Amniotic epithelial cell (primary cell): ENCODE results near the gene PCSK9.
"Not testable (repeated sequence)": the region's sequence is repeated elsewhere in the genome, so short reads cannot be mapped to it uniquely, and the experiment has no call there.

Experiments used
- DNase-seq: peaks from one replicate; pipeline ENCODE4 v3.0.0-alpha.2; 2010; ENCODE audit warnings: low read depth

Gene PCSK9

DNA sequence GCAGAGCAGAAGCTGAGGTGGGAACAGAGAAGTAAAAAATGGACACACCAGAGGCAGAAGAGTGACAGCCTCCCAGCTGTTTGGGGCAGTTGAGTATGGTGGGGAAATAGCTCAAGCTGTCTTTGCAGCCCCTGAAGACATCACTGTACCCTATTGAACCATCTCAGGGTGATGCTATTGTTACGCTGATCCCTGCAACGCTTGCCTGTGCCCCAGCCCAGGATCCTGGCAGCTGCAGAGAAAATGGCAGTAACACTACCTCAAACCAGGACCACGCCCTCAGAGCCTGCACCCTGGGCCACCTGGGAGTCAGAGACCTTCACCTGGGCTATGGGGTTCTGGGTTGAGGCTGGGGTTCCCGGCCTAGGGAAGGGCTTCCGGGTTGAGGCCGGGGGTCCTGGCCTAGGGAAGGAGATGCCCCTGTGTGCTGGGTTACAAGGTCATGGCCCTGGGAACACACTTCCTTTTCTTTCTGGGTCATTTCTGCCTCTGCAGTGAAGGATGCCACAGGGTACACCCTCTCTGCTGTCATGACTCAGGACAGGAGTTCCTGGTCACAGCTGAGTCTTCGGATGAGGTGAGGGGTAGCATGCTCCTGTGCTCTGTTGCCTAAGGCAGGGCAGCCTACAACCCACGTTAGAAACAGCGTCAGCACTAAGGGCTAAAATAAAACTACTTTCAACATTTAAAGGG is 29.0 kb upstream of the PCSK9 start:
- DNase-seq: no peak

DNA sequence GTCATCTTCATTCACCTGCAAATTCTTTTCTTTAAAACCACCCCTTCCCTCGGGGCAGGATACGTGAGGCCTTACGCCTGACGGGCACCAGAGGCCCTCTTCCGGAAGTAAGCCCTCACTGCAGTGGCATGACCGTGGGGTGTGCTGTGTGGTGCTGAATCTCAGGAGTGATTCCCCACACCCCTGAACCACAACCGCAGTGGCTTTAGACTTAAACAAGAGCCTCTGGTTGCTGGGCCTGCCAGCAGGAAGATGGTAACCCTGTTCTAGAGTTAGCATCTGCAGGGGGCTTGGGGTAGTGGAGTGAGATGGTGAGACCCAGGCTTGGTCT is 28.5 kb upstream of the PCSK9 start:
- no peak for DNase-seq

DNA sequence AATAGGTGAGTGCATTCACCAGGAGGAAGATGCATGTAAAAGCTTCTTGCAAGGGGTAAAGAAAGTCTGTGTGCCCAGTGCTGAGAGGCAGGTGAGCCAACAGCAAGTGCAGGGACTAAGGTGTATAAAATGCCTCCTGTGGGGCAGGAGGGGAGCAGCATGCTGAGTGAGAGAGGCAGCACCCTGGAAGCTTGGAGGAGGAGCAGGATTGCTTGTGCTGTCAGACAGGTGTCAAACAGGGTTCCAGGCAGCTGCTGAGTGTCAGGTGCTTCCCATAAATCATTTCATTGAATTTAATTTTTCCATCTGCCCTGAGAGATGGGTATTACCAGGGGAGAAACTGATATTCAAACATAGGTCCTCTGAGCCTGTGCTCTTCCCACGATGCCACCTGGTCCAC is 26.7 kb upstream of the PCSK9 start:
- no peak for DNase-seq

DNA sequence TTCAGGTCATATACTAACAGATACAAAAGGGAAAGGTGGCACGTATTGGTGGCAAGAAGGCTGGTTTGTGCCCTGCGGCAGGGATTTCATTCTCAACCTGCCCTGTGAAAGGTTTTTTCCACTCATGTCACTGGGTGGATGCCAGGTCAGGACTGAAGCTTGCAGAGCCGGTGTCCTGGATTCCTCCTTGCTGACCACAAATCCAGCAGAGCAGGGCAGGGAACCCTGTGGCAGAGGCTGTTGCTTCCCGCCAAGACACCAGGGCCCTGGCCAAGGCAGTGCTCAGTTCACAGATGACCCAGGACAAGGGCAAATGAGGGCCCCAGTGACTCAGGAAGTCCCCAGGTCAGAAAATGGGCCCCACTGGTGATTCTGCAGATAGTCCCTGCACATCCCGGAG is 24.2 kb upstream of the PCSK9 start:
- peak; percentile 11 for DNase-seq

DNA sequence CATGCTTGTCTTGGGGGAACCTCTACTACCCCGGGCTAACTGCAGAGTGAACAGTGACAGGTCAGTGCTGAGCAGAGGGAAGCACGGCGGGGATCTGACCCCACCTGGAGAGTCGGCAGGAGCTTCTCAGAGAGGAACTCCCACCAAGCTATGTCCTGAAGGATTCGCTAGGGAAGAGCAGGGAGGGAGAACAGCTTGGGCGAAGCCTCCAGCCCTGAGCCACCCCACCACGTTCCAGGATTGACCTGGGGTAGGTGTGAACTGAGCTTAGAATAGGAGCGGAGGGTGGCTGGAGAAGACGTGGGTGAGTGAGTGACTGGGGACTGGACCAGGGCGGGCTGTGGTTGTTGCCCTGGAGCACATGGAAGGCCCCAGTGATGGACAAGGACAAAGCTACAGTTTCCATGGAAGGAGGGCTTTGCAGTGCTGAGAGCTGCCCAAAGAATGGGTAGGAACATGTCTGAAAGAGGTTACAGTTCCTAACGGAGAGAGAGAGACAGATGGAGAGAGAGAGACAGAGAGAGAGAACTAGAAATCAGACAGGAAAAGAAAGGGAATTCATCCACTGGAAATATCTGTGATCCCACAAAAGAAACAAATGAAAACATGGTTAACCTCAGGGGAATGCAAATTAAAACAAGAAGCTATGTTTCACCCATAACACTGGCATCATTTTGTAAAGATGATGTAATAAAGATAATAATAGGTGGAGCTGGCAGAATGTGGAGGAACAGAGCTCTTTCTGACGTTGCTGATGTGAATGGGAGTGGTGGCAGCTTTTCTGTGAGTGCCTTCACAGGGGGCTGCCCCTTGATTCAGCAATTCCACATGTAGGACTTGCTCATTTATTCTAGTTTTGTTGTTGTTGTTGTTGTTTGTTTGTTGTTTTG is 23.4 kb upstream of the PCSK9 start:
- no peak for DNase-seq

DNA sequence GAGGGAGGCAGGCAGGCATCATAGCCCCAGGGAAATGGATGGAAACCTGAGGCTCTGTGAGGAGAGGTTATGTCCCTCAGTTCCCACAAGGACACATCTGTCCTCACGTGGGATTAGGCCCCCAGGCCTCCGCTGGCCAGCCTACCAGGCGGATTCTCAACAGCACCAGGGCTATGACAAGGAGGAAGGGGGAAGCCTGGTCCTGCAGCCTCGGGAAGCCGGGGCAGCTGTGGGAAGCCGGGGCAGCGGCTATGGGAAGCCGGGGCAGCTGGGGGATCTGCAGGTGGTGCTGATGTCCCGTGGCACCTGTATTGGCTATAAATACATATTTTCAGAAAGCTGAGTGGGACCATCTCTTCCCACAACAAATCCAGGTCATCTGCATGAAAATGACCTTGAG is 21.0 kb upstream of the PCSK9 start:
- no peak for DNase-seq

DNA sequence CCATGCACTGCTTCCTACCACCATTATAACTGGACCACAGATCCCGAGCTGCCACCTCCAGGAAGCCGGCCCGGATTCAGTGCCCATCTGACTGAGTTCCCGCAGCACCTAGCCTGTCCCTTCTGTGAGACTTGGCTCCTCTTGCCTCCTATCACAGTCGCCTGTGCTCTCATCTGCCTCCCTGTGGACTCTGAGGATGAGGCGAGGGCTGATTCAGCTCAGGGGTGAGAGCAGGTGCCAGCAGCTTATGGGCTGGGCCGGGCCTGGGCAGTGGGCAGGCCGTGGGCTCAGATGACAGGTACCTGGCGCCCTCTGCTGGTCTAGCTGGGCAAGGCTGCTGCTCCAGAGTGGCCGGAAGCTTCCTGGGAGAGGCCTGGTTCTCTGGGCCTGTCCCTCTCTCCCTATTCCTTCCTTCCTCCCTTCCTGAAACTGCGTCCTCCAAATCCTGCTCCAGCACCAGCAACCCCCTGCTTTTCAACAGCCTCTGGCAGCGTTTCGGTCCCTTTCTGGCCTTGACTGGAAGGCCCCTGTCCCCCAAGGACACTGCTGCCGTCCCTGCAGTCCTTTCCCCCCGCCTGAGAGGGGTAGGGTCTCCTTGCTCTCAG is 17.3 kb upstream of the PCSK9 start:
- peak; percentile 86 for DNase-seq

DNA sequence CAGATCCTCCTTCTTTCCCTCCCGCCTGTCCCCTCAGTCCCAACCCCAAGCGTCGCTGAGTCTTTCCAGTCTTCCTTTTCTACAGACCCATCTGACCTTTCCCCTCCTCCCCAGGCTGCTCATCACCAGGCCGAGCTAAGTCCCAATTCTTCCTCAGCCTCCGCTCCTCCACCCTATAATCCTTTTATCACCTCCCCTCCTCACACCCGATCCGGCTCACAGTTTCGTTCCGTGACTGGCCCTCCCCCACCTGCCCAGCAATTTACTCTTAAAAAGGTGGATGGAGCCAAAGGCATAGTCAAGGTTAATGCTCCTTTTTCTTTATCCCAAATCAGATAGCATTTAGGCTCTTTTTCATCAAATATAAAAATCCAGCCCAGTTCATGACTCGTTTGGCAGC is 15.2 kb upstream of the PCSK9 start:
- not testable (repeated sequence) for DNase-seq

DNA sequence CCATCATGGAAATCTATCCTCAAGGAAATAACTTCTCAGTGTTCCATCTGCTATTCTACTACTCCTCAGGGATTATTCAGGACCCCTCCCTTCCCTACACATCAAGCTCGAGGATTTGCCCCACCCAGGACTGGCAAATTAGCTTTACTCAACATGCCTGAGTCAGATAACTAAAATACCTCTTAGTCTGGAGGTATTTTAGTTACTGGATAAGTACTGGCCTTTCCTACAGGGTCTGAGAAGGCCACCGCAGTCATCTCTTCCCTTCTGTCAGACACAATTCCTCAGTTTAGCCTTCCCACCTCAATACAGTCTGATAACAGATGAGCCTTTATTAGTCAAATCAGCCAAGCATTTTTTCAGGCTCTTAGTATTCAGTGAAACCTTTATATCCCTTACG is 12.7 kb upstream of the PCSK9 start:
- not testable (repeated sequence) for DNase-seq

DNA sequence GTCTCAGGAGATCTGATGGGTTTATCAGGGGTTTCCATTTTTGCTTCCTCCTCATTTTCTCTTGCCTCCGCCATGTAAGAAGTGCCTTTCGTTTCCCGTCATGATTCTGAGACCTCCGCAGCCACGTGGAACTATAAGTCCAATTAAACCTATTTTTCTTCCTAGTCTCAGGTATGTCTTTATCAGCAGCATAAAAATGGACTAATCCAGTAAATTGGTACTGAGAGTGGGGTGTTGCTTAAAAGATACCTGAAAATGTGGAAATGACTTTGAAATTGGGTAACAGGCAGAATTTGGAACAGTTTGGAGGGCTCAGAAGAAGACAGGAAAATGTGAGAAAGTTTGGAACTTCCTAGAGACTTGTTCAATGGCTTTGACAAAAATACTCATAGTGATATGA is 8.2 kb upstream of the PCSK9 start:
- DNase-seq: not testable (repeated sequence)

DNA sequence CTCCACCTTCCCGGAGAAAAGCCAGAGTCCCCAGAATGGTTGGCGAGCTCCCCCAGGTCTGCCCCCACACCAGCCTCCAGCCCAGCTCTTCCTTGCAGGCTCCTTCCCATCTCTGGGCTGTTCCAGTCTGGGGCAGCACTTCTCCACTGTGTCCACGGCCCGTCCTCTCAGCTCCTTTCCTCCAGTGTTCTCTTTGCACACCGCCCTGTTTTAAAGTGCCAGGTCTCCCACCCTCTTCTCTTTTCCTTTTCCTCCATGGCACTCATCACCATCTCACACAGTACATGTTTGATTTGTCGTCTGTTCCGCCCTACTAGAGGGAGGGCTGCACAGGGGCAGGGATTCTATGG is 6.1 kb upstream of the PCSK9 start:
- no peak for DNase-seq

DNA sequence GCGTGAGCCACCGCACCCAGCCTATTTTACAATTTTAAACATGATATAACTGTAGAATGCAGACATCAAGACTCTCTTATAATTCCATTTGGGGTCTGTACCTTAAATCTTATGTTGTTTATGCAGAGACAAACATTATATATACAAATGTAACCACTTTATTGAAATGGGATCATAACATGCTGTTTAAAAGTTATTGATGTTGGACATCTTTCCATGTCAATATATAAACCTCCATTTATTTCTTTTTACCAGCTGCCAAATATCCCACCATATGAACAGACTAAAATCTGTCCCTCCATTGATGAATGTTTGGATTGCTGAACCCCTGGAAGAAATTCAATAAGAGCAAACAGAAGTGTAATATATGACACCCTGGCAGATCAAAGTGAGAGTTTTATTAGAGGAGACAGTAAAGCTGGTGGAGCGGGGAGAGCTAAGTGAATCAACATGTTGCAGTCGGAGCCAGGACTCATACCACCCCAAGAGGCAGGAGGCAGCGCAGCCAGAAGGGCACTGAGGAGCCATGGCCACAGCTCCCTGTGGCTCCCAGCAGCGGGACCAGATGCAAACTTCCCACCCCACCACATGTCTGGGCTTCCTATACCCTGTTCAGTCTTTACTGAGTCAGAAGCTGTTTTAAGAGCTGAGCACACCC is 4.7 kb upstream of the PCSK9 start:
- DNase-seq: no peak

DNA sequence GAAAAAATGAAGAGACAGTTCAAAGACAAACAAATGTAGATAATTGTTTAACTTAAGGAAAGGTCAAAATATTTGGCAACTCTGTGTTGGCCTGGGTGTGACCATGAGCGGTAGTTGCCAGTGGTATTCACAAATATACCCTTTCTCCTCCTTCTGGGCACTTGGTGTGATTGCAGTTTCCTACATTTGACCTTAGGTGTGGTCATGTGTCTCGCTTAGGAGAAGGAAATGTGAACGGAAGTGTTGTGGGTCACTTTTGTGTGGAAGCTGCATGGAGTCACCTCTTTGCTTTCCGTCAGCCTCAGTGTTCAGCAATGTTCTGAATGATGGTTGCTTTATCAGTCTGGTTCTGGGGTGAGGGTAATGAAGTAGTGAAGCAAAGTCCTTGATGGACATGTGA is 3.4 kb upstream of the PCSK9 start:
- no peak for DNase-seq

DNA sequence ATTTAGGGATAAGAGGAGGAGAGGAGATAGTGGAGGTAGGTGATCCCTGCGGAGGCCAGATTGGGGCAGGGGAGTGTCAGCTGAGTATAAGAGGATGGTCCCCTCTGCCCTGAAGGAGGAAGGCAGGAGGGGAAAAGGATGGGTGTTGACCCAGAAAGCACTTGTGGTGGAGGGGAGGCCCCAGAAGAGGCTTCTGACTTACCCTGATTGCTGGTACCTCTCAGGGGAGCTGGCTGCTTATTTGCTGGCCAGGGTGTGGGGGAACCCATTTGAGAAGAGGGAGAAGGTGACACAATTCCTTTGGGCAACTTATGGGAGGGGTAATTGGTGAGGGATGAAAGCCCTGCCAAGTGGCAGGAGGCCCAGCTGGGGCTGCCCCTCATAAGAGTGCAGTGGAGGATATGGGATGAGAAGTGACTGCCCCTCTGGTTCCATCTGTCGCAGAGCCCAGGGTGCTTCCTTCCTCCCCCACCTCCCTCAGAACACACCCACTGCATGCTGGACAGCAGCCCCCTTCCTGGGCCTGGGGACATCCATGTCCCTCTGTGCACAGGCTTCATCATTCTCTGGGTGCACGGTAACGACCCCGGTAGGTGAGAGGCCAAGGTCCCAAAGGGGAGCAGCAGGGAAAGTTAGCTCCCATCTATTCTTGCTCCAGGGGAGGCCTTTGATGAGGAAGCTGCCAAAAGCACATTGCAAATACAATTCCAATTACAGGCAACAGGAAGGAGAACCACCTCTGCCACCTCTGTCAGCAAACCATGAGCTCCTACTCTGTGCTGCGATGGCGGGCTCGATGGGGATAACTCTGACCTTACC is 1.4 kb upstream of the PCSK9 start:
- DNase-seq: no peak

DNA sequence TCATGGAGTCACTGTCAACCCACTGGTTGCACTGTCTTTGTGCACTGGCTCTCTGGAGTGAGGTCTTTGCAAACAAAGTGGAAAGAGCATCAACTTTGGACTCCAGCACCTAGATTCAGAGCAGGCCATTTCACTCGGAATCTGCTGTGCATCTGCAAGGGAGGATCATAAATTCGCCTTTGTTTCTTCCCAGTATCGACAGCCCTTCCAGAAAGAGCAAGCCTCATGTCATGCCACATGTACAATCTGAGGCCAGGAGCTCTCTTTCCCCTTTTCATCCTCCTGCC is 853 bp upstream of the PCSK9 start:
- no peak for DNase-seq

DNA sequence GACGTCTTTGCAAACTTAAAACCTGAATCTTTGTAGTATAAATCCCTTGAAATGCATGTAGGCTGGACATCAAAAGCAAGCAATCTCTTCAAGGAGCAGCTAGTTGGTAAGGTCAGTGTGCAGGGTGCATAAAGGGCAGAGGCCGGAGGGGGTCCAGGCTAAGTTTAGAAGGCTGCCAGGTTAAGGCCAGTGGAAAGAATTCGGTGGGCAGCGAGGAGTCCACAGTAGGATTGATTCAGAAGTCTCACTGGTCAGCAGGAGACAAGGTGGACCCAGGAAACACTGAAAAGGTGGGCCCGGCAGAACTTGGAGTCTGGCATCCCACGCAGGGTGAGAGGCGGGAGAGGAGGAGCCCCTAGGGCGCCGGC is 390 bp upstream of the PCSK9 start:
- DNase-seq: no peak

DNA sequence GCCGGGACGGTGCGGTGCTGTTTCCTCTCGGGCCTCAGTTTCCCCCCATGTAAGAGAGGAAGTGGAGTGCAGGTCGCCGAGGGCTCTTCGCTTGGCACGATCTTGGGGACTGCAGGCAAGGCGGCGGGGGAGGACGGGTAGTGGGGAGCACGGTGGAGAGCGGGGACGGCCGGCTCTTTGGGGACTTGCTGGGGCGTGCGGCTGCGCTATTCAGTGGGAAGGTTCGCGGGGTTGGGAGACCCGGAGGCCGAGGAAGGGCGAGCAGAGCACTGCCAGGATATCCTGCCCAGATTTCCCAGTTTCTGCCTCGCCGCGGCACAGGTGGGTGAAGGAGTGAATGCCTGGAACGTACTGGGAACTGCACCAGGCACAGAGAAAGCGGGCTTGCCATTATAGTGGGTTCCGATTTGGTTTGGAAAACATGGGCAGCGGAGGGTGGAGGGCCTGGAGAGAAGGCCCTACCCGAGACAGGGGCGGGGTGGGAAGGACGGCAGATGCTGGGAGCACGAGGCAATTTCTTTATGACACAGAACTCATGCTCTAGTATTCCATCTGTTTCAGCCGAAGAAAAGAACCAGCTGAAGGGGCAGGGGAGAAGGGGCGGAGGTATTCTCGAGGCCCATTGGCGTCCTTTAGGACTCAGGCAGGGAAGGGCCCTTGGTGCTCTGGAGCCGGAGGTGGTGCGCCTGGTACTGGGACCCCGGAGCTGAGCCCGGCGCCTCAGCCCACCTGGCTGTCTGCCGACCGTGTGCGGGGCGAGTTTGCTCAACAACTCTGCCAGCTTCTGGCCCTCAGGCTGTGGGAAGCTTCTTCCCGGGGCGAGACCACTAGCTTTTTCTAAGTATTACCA is 960 bp downstream of the PCSK9 start:
- DNase-seq: no peak

DNA sequence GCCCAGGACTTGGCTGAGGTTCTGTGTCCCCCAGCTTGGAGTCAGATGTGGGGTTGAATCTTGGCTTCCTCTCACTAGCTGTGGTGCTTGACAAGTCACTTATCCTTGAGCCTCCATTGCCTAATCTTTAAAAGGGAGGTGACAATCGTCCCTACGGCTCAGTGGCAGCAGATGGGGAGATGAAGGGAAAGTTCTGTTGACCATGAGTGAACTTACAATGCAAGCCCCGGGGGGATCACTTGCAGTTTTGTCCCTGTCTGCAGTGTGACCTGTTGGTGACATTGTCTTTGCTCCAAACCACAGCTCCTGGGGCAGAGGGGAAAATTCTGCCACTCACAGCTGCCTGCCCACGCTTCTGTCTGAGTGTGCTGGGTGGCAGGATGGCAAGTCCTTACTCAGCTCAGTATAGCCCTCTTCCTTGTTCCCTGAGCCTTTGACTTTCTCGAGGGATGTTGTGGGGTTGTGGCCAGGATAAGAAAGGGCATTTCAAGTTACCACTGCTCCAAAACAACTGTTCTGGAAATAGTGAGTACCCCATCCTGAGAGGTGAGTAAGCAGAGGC is 1.7 kb downstream of the PCSK9 start:
- DNase-seq: no peak

DNA sequence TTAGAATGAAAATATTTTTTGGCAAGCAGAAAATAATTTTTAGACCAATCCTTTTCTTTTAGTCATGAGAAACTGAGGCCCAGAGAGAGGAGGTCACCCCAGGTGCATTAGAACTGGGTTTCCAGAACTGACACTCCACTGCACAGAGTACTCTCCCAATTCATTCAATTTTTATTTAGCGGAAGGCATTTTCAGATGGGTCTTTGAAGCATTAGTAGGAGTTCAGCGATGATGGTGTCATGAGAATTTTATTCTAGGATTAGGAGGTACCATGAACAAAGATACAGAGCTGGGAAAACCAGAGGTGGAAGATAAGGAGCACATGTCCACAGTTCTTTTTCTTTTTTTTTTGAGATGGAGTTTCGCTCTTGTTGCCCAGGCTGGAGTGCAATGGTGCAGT is 2.3 kb downstream of the PCSK9 start:
- no peak for DNase-seq

DNA sequence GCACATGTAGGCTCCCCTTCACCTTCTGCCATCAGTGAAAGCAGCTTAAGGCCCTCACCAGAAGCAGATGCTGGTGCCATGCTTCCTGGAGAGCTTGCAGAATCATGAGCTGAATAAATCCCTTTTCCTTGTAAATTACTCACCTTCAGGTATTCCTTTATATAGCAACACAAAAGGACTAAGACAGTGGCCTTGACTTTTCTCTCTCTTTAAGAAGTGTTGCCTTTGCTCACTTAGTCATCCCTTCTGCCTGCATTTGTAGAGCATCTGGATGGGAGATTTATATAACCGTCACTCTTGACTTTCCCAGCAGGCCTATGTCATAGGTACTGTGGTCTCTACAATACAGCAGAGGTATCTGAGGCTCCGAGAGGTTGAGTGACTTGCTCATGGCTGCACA is 3.7 kb downstream of the PCSK9 start:
- DNase-seq: peak; percentile 36

DNA sequence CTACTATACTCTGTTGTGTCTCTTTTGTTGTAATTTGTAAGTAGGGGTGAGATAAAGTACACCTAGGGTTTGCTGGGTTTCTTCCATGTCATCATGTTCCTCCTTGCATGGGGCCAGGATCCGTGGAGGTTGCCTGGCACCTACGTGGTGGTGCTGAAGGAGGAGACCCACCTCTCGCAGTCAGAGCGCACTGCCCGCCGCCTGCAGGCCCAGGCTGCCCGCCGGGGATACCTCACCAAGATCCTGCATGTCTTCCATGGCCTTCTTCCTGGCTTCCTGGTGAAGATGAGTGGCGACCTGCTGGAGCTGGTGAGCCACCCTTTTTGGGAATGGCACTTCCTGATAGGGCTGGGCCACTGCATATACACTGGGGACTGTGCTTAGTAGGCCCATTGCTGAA is 4.4 kb downstream of the PCSK9 start:
- DNase-seq: no peak
